Measurements from ENCODE around the gene NET1. TPM values are rescaled to one million over a fixed set of nuclear protein-coding genes. Genes with fewer than 3 reads are reported as not detected.

NET1 gene
- total RNA-seq, 1 donor from 2014 or later: 22.5 TPM

DNA sequence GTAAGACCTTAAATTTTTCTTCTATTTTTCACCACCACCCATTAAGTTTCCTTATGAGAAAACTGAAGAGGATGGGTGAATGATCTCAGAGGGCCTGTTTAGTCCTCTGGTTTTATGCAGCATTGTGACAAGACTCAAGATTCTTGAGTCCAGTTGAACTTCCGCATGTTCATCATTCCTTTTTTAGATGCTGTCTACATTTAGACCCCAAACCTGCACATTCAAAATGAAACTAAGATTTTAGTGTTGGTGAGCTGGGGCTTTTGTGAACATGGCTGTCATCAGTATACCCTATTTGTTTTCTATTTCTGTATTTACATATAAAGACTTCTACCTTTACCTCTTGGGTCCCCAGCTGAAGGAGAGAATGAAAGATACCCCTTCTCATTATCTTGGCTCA lies 31.1 kb downstream of the NET1 start:
- ChIA-PET CTCF (interaction anchor here (0.7 to 10.7 kb wide), 4 partner anchors 176 to 605 kb away, joined by 3 to 431 read pairs (median 3); no protein-coding TSS in a partner anchor), POLR2A (interaction anchor here (0.5 to 1.4 kb wide), 2 partner anchors 179 to 418 kb away, joined by 6 to 8 read pairs; no protein-coding TSS in a partner anchor)
- TF ChIP-seq CTCF (IDR thresholded peaks at IDR 0.05): no peak
- intact Hi-C loops (cut with micrococcal nuclease): loop anchor here (2.0 to 10.0 kb wide), 5 partner anchors 139 to 711 kb away; partner anchors contain the start of gene IL15RA
- H3K27me3 Mint-ChIP-seq: no peaks in the 10 kb centered on the region
- no peak for DNase-seq
- no peaks in the 10 kb centered on the region for H3K36me3 Mint-ChIP-seq (ENCODE audit: low read depth)
- H3K4me1 Mint-ChIP-seq: peaks cover 47% of the 10 kb centered on the region
- ATAC-seq (ENCODE audit: low read depth): peak; percentile 49
- peak overlapping the region; percentile 62 for H3K27ac Mint-ChIP-seq
- peak overlapping the region; percentile 48 for H3K4me3 Mint-ChIP-seq
- H3K9me3 Mint-ChIP-seq: no peaks in the 10 kb centered on the region

DNA sequence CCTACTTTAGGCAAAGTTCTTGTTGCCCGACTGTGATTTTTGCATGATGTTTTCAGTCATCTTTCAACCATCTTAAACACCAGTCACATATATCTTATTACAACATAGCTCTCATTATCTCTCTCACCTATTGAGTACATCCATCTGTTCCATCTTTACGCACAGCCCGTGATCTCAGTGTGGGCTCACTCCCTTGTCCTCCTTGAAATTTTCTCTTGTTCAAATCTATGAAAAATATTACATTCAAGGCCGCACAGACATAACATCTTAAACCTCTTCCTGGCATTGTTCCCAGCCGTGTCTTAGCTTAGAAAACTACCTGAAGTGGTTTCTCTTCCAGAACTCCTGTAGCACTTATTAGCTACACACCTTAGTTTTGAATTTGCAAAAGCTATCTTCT lies 32.6 kb downstream of the NET1 start:
- H3K4me1 Mint-ChIP-seq: peaks cover 56% of the 10 kb centered on the region
- TF ChIP-seq CTCF (IDR thresholded peaks at IDR 0.05): no peak
- ATAC-seq (ENCODE audit: low read depth) (no peak), DNase-seq (no peak)
- H3K9me3 Mint-ChIP-seq: no peaks in the 10 kb centered on the region
- no peak overlapping the region for H3K4me3 Mint-ChIP-seq
- H3K27ac Mint-ChIP-seq: no peak overlapping the region
- H3K36me3 Mint-ChIP-seq (ENCODE audit: low read depth): no peaks in the 10 kb centered on the region
- intact Hi-C loops (cut with micrococcal nuclease): loop anchor here (5.0 to 10.0 kb wide), 6 partner anchors 270 to 710 kb away; partner anchors contain the start of genes GDI2, IL15RA and RBM17
- POLR2A ChIA-PET: interaction anchor here (1.0 to 1.2 kb wide), 2 partner anchors 178 to 239 kb away, joined by 3 read pairs; partner anchors contain the start of gene TASOR2
- CTCF ChIA-PET: interaction anchor here (10.7 kb wide), 1 partner anchor 181 kb away, joined by 431 read pairs; no protein-coding TSS in a partner anchor
- H3K27me3 Mint-ChIP-seq: no peaks in the 10 kb centered on the region

DNA sequence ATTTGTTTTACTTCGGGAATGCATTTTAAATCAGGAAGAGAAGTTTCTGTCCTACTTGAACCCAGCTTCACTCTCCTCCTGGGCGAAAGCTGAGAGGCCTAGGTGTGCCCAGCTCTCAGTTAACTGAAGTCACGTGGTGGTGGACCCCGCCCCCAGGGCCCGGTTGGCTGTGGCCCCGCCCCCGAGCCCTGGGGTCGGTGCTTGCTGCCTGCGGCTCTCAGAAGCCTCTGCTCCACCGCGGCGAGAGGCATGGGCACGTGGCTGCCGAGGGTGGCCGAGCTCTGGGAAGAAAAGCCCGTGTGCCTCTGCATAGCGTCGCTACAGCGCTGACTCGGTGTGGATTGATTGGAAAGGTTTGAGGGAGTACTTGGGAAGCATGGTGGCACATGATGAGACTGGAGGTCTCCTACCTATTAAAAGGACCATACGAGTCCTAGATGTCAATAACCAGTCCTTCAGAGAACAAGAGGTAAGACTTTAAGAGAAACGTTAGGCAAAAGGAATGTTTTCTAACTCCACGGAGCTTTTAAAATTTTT lies 34.1 kb downstream of the NET1 start:
- no peak for TF ChIP-seq CTCF (IDR thresholded peaks at IDR 0.05)
- Mint-ChIP-seq H3K9me3 (no peaks in the 10 kb centered on the region), H3K36me3 (ENCODE audit: low read depth) (no peaks in the 10 kb centered on the region), H3K4me1 (peaks cover 56% of the 10 kb centered on the region), H3K27me3 (no peaks in the 10 kb centered on the region), H3K27ac (peak overlapping the region; percentile 87), H3K4me3 (peak overlapping the region; percentile 86)
- ChIA-PET CTCF (interaction anchor here (10.7 kb wide), 1 partner anchor 180 kb away, joined by 431 read pairs; no protein-coding TSS in a partner anchor), POLR2A (interaction anchor here (0.5 to 2.2 kb wide), 7 partner anchors 12 to 908 kb away, joined by 3 to 21 read pairs (median 4); partner anchors contain the start of gene FBH1)
- intact Hi-C loops (cut with micrococcal nuclease): loop anchor here (1.0 to 10.0 kb wide), 9 partner anchors 34 to 708 kb away; partner anchors contain the start of genes GDI2, IL15RA, NET1 and RBM17
- ATAC-seq (ENCODE audit: low read depth) (peak; percentile 91), DNase-seq (peak; percentile 90)

DNA sequence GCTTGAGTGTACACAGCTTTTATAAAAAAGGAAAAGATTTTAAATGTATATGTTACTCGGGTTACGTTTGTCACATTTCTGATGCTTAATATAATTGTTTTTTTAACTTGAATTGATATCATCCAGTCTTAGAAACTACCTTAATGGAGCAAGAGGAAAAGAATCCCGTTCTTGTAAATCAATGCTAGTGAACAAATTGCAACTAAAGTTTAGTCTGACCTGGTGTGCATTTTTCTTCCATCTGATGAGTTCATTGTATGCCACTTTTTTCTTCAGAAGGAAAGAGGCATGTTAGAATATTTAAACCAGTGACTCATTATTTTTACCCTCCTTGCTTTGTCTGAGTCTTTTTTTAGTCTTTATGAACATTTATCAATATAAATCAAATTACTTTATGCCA lies 34.7 kb downstream of the NET1 start:
- ATAC-seq (ENCODE audit: low read depth) (no peak), DNase-seq (no peak)
- ChIA-PET CTCF (interaction anchor here (10.7 kb wide), 1 partner anchor 179 kb away, joined by 431 read pairs; no protein-coding TSS in a partner anchor), POLR2A (interaction anchor here (0.9 to 2.2 kb wide), 7 partner anchors 14 to 604 kb away, joined by 3 to 21 read pairs (median 4); partner anchors contain the start of gene FBH1)
- Mint-ChIP-seq H3K9me3 (no peaks in the 10 kb centered on the region), H3K4me1 (peaks cover 55% of the 10 kb centered on the region), H3K27me3 (no peaks in the 10 kb centered on the region), H3K36me3 (ENCODE audit: low read depth) (peaks cover 3% of the 10 kb centered on the region), H3K4me3 (peak overlapping the region; percentile 86), H3K27ac (peak overlapping the region; percentile 25)
- TF ChIP-seq CTCF (IDR thresholded peaks at IDR 0.05): no peak
- intact Hi-C loops (cut with micrococcal nuclease): loop anchor here (5.0 to 10.0 kb wide), 6 partner anchors 268 to 708 kb away; partner anchors contain the start of genes GDI2, IL15RA and RBM17

DNA sequence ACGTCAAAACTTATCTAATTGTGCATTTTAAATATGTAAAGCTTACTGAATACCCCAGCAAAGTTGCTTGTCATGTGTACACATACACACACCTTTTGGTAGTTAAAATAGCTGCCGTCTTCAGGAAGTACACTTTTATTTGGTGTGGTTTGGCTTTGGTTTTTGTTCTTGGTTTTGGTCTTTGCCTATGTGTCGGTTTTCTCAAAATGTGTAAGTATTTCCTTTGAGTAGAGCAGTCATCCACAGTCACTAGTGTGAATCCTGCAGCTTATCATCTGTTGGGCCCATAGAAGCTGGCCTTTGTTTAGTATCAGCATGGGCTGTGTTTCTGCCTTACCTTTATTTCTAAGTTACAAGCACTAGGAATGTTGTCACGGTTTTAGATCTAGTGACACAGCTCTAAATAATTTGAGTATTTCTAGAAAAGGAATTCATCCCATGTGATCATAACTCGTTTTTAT lies 35.3 kb downstream of the NET1 start:
- Mint-ChIP-seq H3K27me3 (no peaks in the 10 kb centered on the region), H3K36me3 (ENCODE audit: low read depth) (peaks cover 7% of the 10 kb centered on the region), H3K4me1 (peaks cover 50% of the 10 kb centered on the region), H3K9me3 (no peaks in the 10 kb centered on the region), H3K27ac (peak overlapping the region; percentile 47), H3K4me3 (peak overlapping the region; percentile 86)
- intact Hi-C loops (cut with micrococcal nuclease): loop anchor here (5.0 to 10.0 kb wide), 6 partner anchors 267 to 707 kb away; partner anchors contain the start of genes GDI2, IL15RA and RBM17
- POLR2A ChIA-PET: interaction anchor here (0.9 to 2.2 kb wide), 6 partner anchors 136 to 603 kb away, joined by 3 to 21 read pairs (median 3); partner anchors contain the start of genes FBH1 and GDI2
- DNase-seq (no peak), ATAC-seq (ENCODE audit: low read depth) (peak; percentile 8)
- CTCF ChIA-PET: interaction anchor here (10.7 kb wide), 1 partner anchor 178 kb away, joined by 431 read pairs; no protein-coding TSS in a partner anchor
- no peak for TF ChIP-seq CTCF (IDR thresholded peaks at IDR 0.05)

All from activated B cell treated with CpG ODN at 0.5 μM for 24 hours (primary cell).